Neural progenitor cell (in vitro differentiated cells): Measurements from ENCODE around the gene CDRT4. TPM values are rescaled to one million over a fixed set of nuclear protein-coding genes. Genes with fewer than 3 reads are reported as not detected.

Source experiments
- DNase-seq: peaks from one replicate; pipeline ENCODE4 v3.0.0-alpha.2; 2016; ENCODE audit warnings: low spot score
- H2AFZ ChIP-seq: fragments of 200-600 bp; sonication (generic); replicated peaks from 2 replicates; pipeline ENCODE4 v1.6.1; 2016; ENCODE audit warnings: antibody characterized with exemption
- H3F3A ChIP-seq: fragments of 200-600 bp; sonication (generic); 2 replicates; pipeline ENCODE4 v1.6.1; 2016; ENCODE audit warnings: antibody characterized with exemption, low read depth
- H3K27ac ChIP-seq: fragments of 200-600 bp; sonication (generic); 2 replicates; pipeline ENCODE4 v1.5.1; 2016; ENCODE audit warnings: mild to moderate bottlenecking
- H3K27me3 ChIP-seq: fragments of 200-600 bp; sonication (generic); 2 replicates; pipeline ENCODE4 v1.6.1; 2016; ENCODE audit warnings: mild to moderate bottlenecking, moderate library complexity
- H3K36me3 ChIP-seq: fragments of 200-600 bp; sonication (generic); 2 replicates; pipeline ENCODE4 v1.5.1; 2016
- H3K4me1 ChIP-seq: fragments of 200-600 bp; sonication (generic); 2 replicates; pipeline ENCODE4 v1.6.1; 2016; ENCODE audit warnings: mixed run types
- H3K4me2 ChIP-seq: fragments of 200-600 bp; sonication (generic); 2 replicates; pipeline ENCODE4 v1.6.1; 2016
- H3K4me3 ChIP-seq: fragments of 200-600 bp; sonication (generic); 2 replicates; pipeline ENCODE4 v1.5.1; 2016
- H3K79me2 ChIP-seq: fragments of 200-600 bp; sonication (generic); 2 replicates; pipeline ENCODE4 v1.6.1; 2016; ENCODE audit warnings: low read depth
- H3K9ac ChIP-seq: fragments of 200-600 bp; sonication (generic); 2 replicates; pipeline ENCODE4 v1.6.1; 2016
- H3K9me3 ChIP-seq: fragments of 200-600 bp; sonication (generic); 2 replicates; pipeline ENCODE4 v1.5.1; 2016; ENCODE audit warnings: low read depth
- H4K20me1 ChIP-seq: fragments of 200-600 bp; sonication (generic); 2 replicates; pipeline ENCODE4 v1.6.1; 2016; ENCODE audit warnings: low read depth
- H3K27ac Mint-ChIP-seq: 3 replicates; pipeline ENCODE4 v1.8.0; 2021; ENCODE audit warnings: mixed read lengths
- H3K27me3 Mint-ChIP-seq: 2 replicates; pipeline ENCODE4 v1.8.0; 2022; ENCODE audit warnings: low read depth, mild to moderate bottlenecking, inconsistent platforms, moderate library complexity, mixed read lengths; ENCODE audit not compliant: insufficient read depth
- H3K36me3 Mint-ChIP-seq: 3 replicates; pipeline ENCODE4 v1.8.0; 2021; ENCODE audit warnings: mixed read lengths
- H3K4me1 Mint-ChIP-seq: 3 replicates; pipeline ENCODE4 v1.8.0; 2021; ENCODE audit warnings: mixed read lengths
- H3K4me3 Mint-ChIP-seq: 3 replicates; pipeline ENCODE4 v1.8.0; 2021; ENCODE audit warnings: mild to moderate bottlenecking, moderate library complexity, mixed read lengths
- H3K9me3 Mint-ChIP-seq: 3 replicates; pipeline ENCODE4 v1.8.0; 2020; ENCODE audit warnings: mixed read lengths
- CTCF ChIP-seq: fragments of 200-600 bp; sonication (generic); IDR thresholded peaks from 2 replicates; pipeline ENCODE4 v1.5.1; 2017; ENCODE audit warnings: antibody characterized with exemption, mild to moderate bottlenecking
- EZH2 ChIP-seq: fragments of 200-600 bp; sonication (generic); IDR thresholded peaks from 2 replicates; pipeline ENCODE4 v1.6.1; 2017; ENCODE audit warnings: antibody characterized with exemption, mild to moderate bottlenecking, moderate library complexity
- EZH2phosphoT487 ChIP-seq: fragments of 200-600 bp; sonication (generic); IDR thresholded peaks from 2 replicates; pipeline ENCODE4 v1.6.1; 2017; ENCODE audit warnings: antibody characterized with exemption
- total RNA-seq: library from RNA; depleted of rRNA; stranded (reverse); fragments of >200 nt; gene quantifications from 2 replicates; pipeline ENCODE4 v1.2.3, GENCODE V29; 2015; ENCODE audit warnings: low replicate concordance

CDRT4 gene
- total RNA-seq, 1 donor from 2014 or later = 18.2 TPM

DNA sequence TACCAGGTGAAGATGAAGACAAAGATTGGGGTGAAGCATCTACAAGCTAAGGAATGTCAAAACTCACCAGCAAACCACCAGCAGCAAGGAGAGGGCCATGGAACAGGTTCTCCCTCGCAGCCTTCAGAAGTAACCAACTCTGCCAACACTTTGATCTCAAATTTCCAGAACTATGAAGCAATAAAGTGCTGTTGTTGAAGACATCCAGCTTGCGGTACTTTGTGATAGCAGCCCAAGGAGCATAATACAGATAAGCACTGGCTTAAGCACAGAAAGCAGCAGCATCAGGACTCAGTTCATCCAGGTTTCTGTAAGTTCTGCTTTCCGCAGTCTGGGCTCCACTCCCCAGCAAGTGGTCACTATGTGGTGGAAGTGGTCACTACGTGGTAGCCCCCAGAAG, 16.0 kb upstream of the CDRT4 start:
- no peak for TF ChIP-seq CTCF
- TF ChIP-seq EZH2phosphoT487 = no peak
- no peak for TF ChIP-seq EZH2
- H3K79me2 ChIP-seq = no peaks in the 10 kb centered on the region
- no peaks in the 10 kb centered on the region for H3K4me1 ChIP-seq
- Mint-ChIP-seq H3K27me3 (peaks cover 1% of the 10 kb centered on the region), H3K4me1 (peaks cover 8% of the 10 kb centered on the region), H3K36me3 (peaks cover 21% of the 10 kb centered on the region), H3K9me3 (no peaks in the 10 kb centered on the region), H3K27ac (no peak overlapping the region), H3K4me3 (no peak overlapping the region)
- H4K20me1 ChIP-seq = no peaks in the 10 kb centered on the region
- H3K4me3 ChIP-seq = no peak overlapping the region
- no peak overlapping the region for H3K4me2 ChIP-seq
- DNase-seq = no peak
- no peak overlapping the region for H2AFZ ChIP-seq
- H3F3A ChIP-seq = no peaks in the 10 kb centered on the region
- H3K27me3 ChIP-seq = no peaks in the 10 kb centered on the region
- no peaks in the 10 kb centered on the region for H3K9me3 ChIP-seq
- no peak overlapping the region for H3K9ac ChIP-seq
- no peak overlapping the region for H3K27ac ChIP-seq
- no peaks in the 10 kb centered on the region for H3K36me3 ChIP-seq

GRCh38 chr17:15482476-15482875, 15.1 kb upstream of the CDRT4 start:
- H3K27me3 ChIP-seq = no peaks in the 10 kb centered on the region
- TF ChIP-seq CTCF (no peak), EZH2 (no peak), EZH2phosphoT487 (no peak)
- no peak overlapping the region for H3K4me3 ChIP-seq
- H3K4me2 ChIP-seq = no peak overlapping the region
- no peaks in the 10 kb centered on the region for H3K27me3 Mint-ChIP-seq
- no peaks in the 10 kb centered on the region for H3K79me2 ChIP-seq
- no peak overlapping the region for H3K27ac ChIP-seq
- H3K9me3 Mint-ChIP-seq = no peaks in the 10 kb centered on the region
- H3F3A ChIP-seq = no peaks in the 10 kb centered on the region
- peaks cover 12% of the 10 kb centered on the region for H3K36me3 Mint-ChIP-seq
- no peak overlapping the region for H3K27ac Mint-ChIP-seq
- H2AFZ ChIP-seq = no peak overlapping the region
- no peaks in the 10 kb centered on the region for H3K4me1 ChIP-seq
- H4K20me1 ChIP-seq = no peaks in the 10 kb centered on the region
- DNase-seq = no peak
- H3K4me3 Mint-ChIP-seq = no peak overlapping the region
- no peak overlapping the region for H3K9ac ChIP-seq
- no peaks in the 10 kb centered on the region for H3K36me3 ChIP-seq
- no peaks in the 10 kb centered on the region for H3K9me3 ChIP-seq
- peaks cover 8% of the 10 kb centered on the region for H3K4me1 Mint-ChIP-seq

DNA sequence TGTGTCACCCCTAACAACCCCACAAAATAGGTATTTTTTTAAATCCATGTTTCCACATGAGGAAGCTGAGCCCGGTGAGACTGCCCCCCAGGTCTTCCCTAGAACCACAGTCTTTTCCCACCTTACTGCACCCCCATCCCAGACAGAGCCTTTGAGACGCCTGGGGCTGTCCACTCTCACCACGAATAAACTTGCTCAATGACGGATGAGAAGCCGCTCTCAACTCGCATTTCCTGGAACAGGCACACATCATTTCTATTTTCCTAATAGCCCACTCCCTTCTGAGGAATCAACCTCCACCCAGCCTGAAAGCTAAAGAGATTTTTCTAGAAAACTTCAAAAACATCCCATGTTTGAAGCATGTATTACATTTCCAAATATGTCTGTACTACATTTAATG, 14.1 kb upstream of the CDRT4 start:
- Histone ChIP-seq H3K79me2 (no peaks in the 10 kb centered on the region), H2AFZ (no peak overlapping the region), H3F3A (no peaks in the 10 kb centered on the region), H3K27ac (no peak overlapping the region), H3K27me3 (no peaks in the 10 kb centered on the region), H3K4me1 (no peaks in the 10 kb centered on the region), H3K9ac (no peak overlapping the region), H3K4me2 (no peak overlapping the region), H3K4me3 (no peak overlapping the region), H3K36me3 (no peaks in the 10 kb centered on the region), H3K9me3 (no peaks in the 10 kb centered on the region), H4K20me1 (no peaks in the 10 kb centered on the region)
- no peak overlapping the region for H3K27ac Mint-ChIP-seq
- TF ChIP-seq CTCF = no peak
- TF ChIP-seq EZH2 = no peak
- no peak for TF ChIP-seq EZH2phosphoT487
- peaks cover 8% of the 10 kb centered on the region for H3K4me1 Mint-ChIP-seq
- no peaks in the 10 kb centered on the region for H3K9me3 Mint-ChIP-seq
- H3K36me3 Mint-ChIP-seq = peaks cover 11% of the 10 kb centered on the region
- no peaks in the 10 kb centered on the region for H3K27me3 Mint-ChIP-seq
- DNase-seq = no peak
- no peak overlapping the region for H3K4me3 Mint-ChIP-seq

DNA sequence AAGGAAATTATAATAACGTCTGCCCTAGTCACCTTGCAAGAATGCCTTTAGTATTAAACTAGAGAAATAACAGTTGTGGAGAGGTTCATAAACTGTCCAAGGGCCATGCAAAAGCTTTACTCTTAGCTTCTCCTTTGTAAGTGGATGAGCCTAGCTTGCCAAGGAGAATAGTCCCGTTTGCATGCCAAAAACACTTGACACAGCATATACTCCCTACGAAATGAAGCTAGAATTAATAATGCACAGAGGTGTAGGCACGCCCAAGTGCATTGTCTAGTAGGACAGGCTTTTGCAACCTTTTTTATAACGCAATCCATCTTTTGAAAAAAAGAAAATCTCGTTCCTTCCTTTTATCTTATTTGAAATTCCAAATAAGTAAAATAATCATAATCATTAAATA, 12.8 kb upstream of the CDRT4 start:
- Histone ChIP-seq H3K4me3 (no peak overlapping the region), H3K4me2 (no peak overlapping the region), H3K27ac (no peak overlapping the region), H3K27me3 (no peaks in the 10 kb centered on the region), H3K79me2 (no peaks in the 10 kb centered on the region), H3K4me1 (no peaks in the 10 kb centered on the region), H3F3A (no peaks in the 10 kb centered on the region), H3K9ac (no peak overlapping the region), H3K36me3 (no peaks in the 10 kb centered on the region), H3K9me3 (no peaks in the 10 kb centered on the region), H4K20me1 (no peaks in the 10 kb centered on the region), H2AFZ (no peak overlapping the region)
- H3K9me3 Mint-ChIP-seq = no peaks in the 10 kb centered on the region
- H3K4me1 Mint-ChIP-seq = peaks cover 10% of the 10 kb centered on the region
- no peak overlapping the region for H3K4me3 Mint-ChIP-seq
- H3K36me3 Mint-ChIP-seq = peaks cover 10% of the 10 kb centered on the region
- no peak for DNase-seq
- H3K27me3 Mint-ChIP-seq = no peaks in the 10 kb centered on the region
- no peak overlapping the region for H3K27ac Mint-ChIP-seq
- TF ChIP-seq EZH2phosphoT487 = no peak
- no peak for TF ChIP-seq EZH2
- no peak for TF ChIP-seq CTCF
